ENCODE data around the gene VPS25.
"Not testable (repeated sequence)": the region's sequence is repeated elsewhere in the genome, so short reads cannot be mapped to it uniquely, and the experiment has no call there.

VPS25 gene

GRCh38 chr17:42769964-42770363, 3.3 kb upstream of the VPS25 start:
- DNase-seq, result not testable (repeated sequence)

DNA sequence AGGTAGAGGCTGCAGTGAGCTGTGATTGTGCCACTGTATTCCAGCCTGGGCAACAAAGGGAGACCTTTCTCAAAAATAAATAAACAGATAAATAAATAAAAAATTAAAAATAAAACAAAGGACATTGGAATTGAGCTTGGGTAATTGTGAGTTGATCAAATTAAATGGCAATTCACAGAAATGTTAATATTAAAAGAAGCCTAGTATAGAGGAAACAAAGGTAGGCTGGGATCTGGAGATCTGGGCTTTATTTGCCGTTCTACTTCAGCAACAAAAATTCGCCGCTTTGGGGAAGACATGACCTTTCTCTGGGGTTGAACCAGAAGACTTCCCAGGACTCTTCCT, 332 bp upstream of the VPS25 start:
- no peak for DNase-seq

DNA sequence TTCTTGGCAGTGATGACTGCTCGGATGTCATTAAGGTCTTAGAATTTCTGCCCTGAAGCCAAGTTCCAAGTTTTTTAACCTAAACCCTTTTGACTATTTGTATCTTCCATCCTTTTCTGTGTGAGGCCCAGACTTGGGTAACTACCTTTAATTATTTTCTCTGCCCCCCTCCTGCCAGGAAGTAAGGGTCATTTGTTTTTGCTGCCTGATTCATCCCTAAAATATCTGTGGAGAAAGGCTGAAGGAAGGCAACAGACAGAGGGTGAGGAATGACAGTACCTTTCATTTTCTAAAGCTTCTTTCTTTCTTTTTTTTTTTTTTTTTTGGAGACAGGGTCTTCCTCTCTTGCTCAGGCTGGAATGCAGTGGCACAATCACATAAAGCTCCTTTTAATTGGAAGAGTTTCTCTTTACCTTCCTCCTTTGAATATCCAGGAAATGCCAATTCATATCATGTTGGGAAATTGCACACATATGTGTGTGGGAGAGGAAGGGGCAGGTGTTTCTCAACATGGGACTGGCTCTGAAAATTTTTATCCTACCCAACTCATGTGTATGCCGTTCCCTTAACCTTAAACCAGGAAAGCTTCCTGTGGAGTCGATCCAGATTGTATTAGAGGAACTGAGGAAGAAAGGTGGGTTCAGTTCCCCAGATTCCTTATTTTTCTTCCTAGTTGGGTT, 957 bp downstream of the VPS25 start:
- DNase-seq, result no peak

DNA sequence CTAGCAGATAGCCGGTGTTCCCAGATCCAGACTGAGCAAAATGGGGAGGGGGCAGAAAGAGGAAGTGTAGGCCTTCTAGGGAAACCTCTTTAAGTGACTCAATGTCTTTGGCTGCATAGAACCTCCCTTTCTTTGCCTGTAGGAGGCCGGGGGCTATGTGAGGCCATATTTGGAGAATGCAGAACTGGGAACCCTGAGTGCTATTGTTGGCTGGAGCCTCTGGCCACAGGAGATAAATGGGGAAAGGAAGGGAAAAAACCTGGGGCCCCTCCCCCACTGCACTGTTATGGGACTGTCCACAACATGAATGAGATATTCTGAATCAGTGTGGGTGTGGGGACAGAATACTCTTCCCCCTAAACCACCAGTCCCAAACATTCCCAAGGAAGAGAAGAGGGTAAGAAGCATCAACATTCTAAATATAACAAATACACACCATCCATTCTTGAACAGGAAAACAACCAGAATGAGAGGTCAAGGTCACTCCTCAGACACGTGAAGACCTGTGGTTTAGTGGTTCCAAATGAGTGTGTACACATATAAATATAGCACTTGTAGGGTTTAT, 2.4 kb downstream of the VPS25 start:
- no peak for DNase-seq

- DNase-seq, result no peak
Measured at GRCh38 chr17:42778570-42778969, 5.3 kb downstream of the VPS25 start.

DNA sequence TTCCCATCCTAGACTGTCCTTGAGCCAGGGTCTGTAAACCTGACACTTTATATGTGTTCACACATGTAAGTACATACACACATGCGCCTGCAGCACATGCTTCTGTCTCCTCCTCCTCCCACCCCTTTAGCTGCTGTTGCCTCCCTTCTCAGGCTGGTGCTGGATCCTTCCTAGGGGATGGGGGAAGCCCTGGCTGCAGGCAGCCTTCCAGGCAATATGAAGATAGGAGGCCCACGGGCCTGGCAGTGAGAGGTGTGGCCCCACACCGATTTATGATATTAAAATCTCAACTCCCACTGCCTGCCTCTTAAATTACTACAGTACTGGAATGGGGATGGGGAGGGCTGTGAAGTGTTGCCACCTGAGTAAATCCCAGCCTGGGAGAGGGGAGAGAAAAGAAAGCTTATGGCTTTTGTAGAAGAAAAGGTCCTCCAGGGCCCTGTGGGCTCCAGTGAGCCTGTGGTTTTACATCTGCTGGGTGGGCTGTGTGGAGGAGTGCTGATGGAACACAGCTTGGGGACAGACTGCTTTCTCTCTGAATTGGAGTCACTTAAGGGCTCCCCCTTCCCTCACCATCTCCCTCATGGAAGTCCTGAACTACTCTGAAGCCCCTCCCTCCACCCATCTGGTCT, 6.2 kb downstream of the VPS25 start:
- DNase-seq, result no peak

DNA sequence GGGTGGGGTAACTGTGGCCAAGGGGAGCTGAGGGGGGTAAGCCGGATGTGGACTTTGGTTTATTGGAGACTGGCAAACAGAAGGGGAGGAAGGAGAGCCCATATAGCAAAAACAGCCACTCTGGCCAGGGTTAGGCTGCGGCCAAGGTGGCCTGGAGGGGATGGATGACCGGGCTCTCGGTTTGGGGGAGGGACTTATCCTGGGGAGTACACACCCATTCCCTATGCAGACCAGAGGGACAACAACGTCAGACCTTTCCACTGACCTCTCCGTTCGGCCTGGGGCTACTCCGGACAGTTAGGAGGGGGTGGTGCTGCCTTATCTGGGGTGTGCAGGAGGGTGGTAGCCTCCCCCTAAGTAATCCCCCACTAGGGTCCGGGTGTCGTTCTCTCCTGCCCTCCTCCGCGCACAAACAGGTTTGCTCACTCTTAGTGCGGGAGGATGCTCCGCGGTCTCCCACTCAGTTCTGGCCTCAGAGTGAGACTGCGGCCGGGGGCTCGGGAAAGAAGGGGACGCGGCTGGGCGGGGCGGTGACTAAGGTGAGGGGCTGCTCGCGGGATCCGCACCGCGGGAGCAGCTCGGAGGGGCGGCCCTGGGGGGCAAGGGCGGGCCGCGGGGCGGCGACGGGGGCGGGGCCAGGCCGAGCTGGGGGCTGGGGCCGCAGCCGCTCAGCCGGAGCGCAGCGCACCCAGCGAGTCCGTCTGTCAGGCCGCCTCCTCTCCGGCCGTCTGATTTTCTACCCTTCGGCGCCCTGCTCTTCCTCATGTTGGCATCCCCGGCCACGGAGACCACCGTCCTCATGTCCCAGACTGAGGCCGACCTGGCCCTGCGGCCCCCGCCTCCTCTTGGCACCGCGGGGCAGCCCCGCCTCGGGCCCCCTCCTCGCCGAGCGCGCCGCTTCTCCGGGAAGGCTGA, 6.9 kb downstream of the VPS25 start, which contains the start of gene WNK4:
WNK4 (plus strand) TSS at position 675 of the 915 bp plus-strand sequence; CDS start at position 764, 89 bp downstream.
- DNase-seq, result no peak

GRCh38 chr17:42780851-42781638, 7.8 kb downstream of the VPS25 start:
- DNase-seq, result no peak

DNA sequence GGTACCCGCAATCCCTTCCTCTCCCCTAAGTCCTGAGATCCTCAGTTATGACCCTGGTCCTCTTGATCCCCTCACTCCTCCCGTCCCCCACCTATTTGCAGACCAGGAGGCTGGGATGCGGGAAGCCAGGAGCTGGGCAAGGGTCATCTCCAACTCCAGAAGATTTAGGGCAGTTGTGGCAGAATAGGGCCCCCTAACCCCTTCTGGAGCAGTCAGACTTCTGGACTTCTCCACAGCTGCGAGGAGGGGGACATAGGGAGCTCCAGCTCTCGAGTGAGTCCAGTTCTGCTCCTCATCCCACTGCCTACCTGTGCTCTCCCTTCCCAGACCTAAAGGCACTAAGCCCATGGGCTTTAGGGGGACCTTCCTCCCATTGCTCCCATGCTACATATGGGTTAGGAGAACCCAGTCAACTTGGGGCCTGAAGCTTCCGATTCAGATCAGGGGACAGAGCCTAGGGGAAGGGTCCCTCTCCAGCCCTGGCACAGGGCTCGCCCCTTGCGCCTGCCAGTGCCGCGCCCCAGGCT, 8.5 kb downstream of the VPS25 start:
- DNase-seq, result no peak

DNA sequence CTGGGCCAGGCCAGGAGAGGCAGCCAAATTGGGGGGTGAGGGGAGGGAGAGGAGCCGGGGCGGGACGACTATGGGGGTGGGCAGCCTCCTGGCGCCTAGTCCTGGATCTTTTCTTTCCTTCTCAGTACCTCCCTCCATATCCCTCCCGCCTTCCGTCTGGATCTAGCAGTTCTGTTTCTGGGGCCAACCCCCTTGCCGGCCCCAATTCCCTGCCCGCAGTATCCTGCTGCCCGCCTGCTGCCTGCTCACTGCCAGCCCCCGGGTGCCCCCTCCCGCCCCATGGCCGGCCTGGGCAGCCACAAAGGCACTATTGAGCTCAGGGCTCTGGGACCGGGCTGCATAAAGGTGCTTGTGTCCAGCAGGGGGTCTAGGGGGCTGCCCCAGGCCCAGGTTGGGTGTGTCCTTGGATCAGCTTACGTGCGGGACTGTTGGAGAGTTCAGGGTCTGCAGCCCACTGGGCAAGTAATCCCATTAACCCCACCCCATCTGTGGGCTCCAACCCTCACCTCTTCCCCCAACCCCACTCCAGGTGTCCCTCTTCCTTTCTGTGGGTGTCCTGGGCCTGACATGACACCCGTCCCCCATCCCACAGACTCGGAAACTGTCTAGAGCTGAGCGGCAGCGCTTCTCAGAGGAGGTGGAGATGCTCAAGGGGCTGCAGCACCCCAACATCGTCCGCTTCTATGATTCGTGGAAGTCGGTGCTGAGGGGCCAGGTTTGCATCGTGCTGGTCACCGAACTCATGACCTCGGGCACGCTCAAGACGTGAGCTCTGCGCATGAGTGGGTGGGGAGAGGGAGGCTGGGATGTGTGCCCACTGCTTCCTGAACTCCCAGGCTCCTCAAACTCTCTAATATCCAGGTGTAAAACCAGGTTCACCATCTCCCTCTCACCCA, 9.2 kb downstream of the VPS25 start:
- no peak for DNase-seq

GRCh38 chr17:42783062-42783790, 10.0 kb downstream of the VPS25 start:
- DNase-seq, result no peak

GRCh38 chr17:42783791-42784138, 10.5 kb downstream of the VPS25 start:
- no peak for DNase-seq

- no peak for DNase-seq
Measured at GRCh38 chr17:42784409-42784808, 11.2 kb downstream of the VPS25 start.

DNA sequence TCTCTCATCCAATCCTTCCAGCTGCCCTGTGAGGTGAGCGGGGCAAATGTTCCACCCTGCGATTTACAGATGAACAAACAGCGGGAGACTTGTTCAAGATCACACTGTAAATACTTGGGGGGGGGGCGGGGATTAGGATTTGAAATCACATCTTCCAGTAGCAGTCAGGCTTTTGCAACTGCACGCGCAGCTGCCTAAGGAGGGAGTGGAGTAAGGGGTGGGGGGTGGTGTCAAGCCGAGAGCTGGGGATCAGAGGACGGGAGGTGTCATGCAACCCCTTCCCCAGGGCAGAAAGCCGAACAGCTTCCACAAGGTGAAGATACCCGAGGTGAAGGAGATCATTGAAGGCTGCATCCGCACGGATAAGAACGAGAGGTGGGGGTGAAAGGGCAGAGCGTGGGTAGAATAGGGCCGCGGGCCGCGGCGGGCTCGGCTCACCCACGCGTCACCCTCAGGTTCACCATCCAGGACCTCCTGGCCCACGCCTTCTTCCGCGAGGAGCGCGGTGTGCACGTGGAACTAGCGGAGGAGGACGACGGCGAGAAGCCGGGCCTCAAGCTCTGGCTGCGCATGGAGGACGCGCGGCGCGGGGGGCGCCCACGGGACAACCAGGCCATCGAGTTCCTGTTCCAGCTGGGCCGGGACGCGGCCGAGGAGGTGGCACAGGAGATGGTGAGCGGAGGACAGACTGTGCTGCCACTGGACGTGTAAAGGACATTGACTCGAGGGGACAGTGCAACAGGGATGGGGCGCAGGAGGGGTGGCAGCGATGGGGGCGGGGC, 11.8 kb downstream of the VPS25 start:
- DNase-seq, result no peak

DNA sequence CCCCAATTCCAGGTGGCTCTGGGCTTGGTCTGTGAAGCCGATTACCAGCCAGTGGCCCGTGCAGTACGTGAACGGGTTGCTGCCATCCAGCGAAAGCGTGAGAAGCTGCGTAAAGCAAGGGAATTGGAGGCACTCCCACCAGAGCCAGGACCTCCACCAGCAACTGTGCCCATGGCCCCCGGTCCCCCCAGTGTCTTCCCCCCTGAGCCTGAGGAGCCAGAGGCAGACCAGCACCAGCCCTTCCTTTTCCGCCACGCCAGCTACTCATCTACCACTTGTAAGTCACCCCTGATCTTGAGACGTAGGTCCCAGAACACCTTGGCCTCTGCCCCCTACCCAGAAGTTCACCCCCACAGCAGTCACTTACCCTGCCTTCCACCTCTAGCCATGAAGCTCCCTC, 14.0 kb downstream of the VPS25 start:
- DNase-seq, result no peak

- no peak for DNase-seq
Measured at GRCh38 chr17:42791948-42792347, 18.7 kb downstream of the VPS25 start.

DNA sequence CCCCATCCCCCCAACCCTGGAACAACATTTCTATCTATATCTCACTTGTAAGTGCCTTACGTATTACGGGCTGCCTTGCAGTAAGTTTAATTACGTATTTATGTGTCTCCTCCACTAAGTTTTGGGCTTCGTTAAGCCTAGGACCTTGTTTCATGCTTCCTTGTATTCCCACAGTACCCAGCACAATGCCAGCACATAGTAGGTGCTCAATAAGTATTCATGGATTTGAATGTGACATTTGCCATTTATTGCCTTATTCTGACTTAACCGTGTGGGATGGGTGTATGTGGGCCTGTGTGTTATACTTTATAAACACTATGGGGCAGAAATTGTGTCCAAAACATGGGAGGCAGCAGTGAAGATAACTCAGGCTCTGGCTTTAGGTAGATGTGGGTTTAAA, 19.3 kb downstream of the VPS25 start:
- DNase-seq, result no peak

DNA sequence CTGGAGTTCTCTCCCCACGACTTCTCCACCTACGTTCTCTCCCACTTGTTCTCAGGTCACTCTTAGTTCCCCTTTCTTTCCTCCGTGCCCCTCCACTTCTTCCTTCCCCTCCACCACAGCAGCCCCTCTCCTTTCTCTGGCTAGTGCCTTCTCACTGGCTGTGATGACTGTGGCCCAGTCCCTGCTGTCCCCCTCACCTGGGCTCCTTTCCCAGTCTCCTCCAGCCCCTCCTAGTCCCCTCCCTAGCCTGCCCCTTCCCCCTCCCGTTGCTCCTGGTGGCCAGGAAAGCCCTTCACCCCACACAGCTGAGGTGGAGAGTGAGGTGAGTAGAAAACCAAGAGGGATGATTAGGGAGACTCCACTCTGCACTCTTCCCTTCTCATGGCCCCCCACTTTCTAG, 21.8 kb downstream of the VPS25 start:
- no peak for DNase-seq

GRCh38 chr17:42795465-42795864, 22.2 kb downstream of the VPS25 start:
- DNase-seq, result no peak
